Measurements from ENCODE around the gene AFF4. TPM values are rescaled to one million over a fixed set of nuclear protein-coding genes. Genes with fewer than 3 reads are reported as not detected.

Gene AFF4
- total RNA-seq, 2 experiments from 2014 or later = 21.6 to 42.4 TPM

GRCh38 chr5:132895719-132896305 is 67.6 kb downstream of the AFF4 start:
- H3K4me3 ChIP-seq (ENCODE audit: low read depth, low read length, poor library complexity, severe bottlenecking) = no peak overlapping the region
- H3K27ac ChIP-seq (ENCODE audit: low read depth, low read length, poor library complexity, severe bottlenecking) = no peak overlapping the region
- H2AFZ ChIP-seq (ENCODE audit: low read length) = no peak overlapping the region
- H4K20me1 ChIP-seq (ENCODE audit: insufficient read depth, low read length) = no peaks in the 10 kb centered on the region
- POLR2A ChIA-PET = interaction anchor here (0.9 to 2.2 kb wide), 4 partner anchors 9 to 26 kb away, joined by 3 to 11 read pairs (median 3); no protein-coding TSS in a partner anchor
- H3K9me2 ChIP-seq (ENCODE audit: insufficient read depth, low read length) = no peaks in the 10 kb centered on the region
- H3K9me3 ChIP-seq (ENCODE audit: low read length) = no peaks in the 10 kb centered on the region
- CTCF ChIA-PET (ENCODE audit: unreplicated experiment) = no interaction called here
- DNase-seq (ENCODE audit: low spot score) = no peak
- intact Hi-C loops (cut with micrococcal nuclease; ENCODE audit: unreplicated experiment) = no loop called here
- H3K4me1 ChIP-seq (ENCODE audit: insufficient read depth, low read length, poor library complexity, severe bottlenecking) = peaks cover 10% of the 10 kb centered on the region
- no TSS peak for BruUV-seq (replicated peaks)
- peaks cover 85% of the 10 kb centered on the region for H3K36me3 ChIP-seq (ENCODE audit: insufficient read depth, low read length)
- peaks cover 11% of the 10 kb centered on the region; the same call in 1 of the 2 replicates for H3K79me2 ChIP-seq (ENCODE audit: insufficient read depth, low read depth, low read length)
- TF ChIP-seq CTCF (conservative IDR thresholded peaks at IDR 0.05; ENCODE audit: low read length) = no peak
- H3K4me2 ChIP-seq (ENCODE audit: low read length) = no peak overlapping the region

GRCh38 chr5:132890817-132891216 is 72.6 kb downstream of the AFF4 start:
- Histone ChIP-seq H3K4me3 (ENCODE audit: low read depth, low read length, poor library complexity, severe bottlenecking) (no peak overlapping the region), H2AFZ (ENCODE audit: low read length) (no peak overlapping the region), H3K4me1 (ENCODE audit: insufficient read depth, low read length, poor library complexity, severe bottlenecking) (peaks cover 5% of the 10 kb centered on the region), H3K9me2 (ENCODE audit: insufficient read depth, low read length) (no peaks in the 10 kb centered on the region), H3K36me3 (ENCODE audit: insufficient read depth, low read length) (peaks cover 88% of the 10 kb centered on the region), H3K4me2 (ENCODE audit: low read length) (no peak overlapping the region), H4K20me1 (ENCODE audit: insufficient read depth, low read length) (no peaks in the 10 kb centered on the region), H3K79me2 (ENCODE audit: insufficient read depth, low read depth, low read length) (no peaks in the 10 kb centered on the region), H3K9me3 (ENCODE audit: low read length) (no peaks in the 10 kb centered on the region), H3K27ac (ENCODE audit: low read depth, low read length, poor library complexity, severe bottlenecking) (no peak overlapping the region)
- no peak for DNase-seq (ENCODE audit: low spot score)
- intact Hi-C loops (cut with micrococcal nuclease; ENCODE audit: unreplicated experiment) = no loop called here
- CTCF ChIA-PET (ENCODE audit: unreplicated experiment) = no interaction called here
- TF ChIP-seq EZH2phosphoT487 (IDR thresholded peaks at IDR 0.05; ENCODE audit: borderline replicate concordance, low read depth, low read length) (no peak), CTCF (conservative IDR thresholded peaks at IDR 0.05; ENCODE audit: low read length) (no peak)
- POLR2A ChIA-PET = interaction anchor here (0.6 to 2.7 kb wide), 6 partner anchors 10 to 508 kb away, joined by 3 to 10 read pairs (median 4); no protein-coding TSS in a partner anchor
- no TSS peak for BruUV-seq (replicated peaks)

GRCh38 chr5:132889501-132889900 is 73.9 kb downstream of the AFF4 start:
- BruUV-seq (replicated peaks) = no TSS peak
- peaks cover 85% of the 10 kb centered on the region for H3K36me3 ChIP-seq (ENCODE audit: insufficient read depth, low read length)
- H3K79me2 ChIP-seq (ENCODE audit: insufficient read depth, low read depth, low read length) = no peaks in the 10 kb centered on the region
- H2AFZ ChIP-seq (ENCODE audit: low read length) = no peak overlapping the region
- no peak overlapping the region for H3K4me3 ChIP-seq (ENCODE audit: low read depth, low read length, poor library complexity, severe bottlenecking)
- DNase-seq (ENCODE audit: low spot score) = no peak
- no peak overlapping the region for H3K27ac ChIP-seq (ENCODE audit: low read depth, low read length, poor library complexity, severe bottlenecking)
- no peaks in the 10 kb centered on the region for H4K20me1 ChIP-seq (ENCODE audit: insufficient read depth, low read length)
- ChIA-PET CTCF (ENCODE audit: unreplicated experiment) (no interaction called here), POLR2A (no interaction called here)
- intact Hi-C loops (cut with micrococcal nuclease; ENCODE audit: unreplicated experiment) = no loop called here
- peaks cover 5% of the 10 kb centered on the region for H3K4me1 ChIP-seq (ENCODE audit: insufficient read depth, low read length, poor library complexity, severe bottlenecking)
- TF ChIP-seq CTCF (conservative IDR thresholded peaks at IDR 0.05; ENCODE audit: low read length) = no peak
- no peak overlapping the region for H3K4me2 ChIP-seq (ENCODE audit: low read length)
- no peaks in the 10 kb centered on the region for H3K9me2 ChIP-seq (ENCODE audit: insufficient read depth, low read length)
- H3K9me3 ChIP-seq (ENCODE audit: low read length) = no peaks in the 10 kb centered on the region

Measured in OCI-LY7 (cell line).